Endothelial cell of umbilical vein (primary cell): ENCODE measurements around the gene S100A9. TPM values are rescaled to one million over a fixed set of nuclear protein-coding genes. Genes with fewer than 3 reads are reported as not detected.
"Not testable (repeated sequence)": the region's sequence is repeated elsewhere in the genome, so short reads cannot be mapped to it uniquely, and the experiment has no call there.

Experiments used
- BruUV-seq: library from RNA; stranded (reverse); fragments of 400-500 nt; replicated peaks from 2 replicates; lab custom pipeline; 2021; lab: Mats Ljungman, UMichigan
- CTCF ChIA-PET: fragments of 300-600, 350-600 bp; sonication (Branson Sonifier 250); formaldehyde crosslinking; loops from one replicate; lab custom pipeline; 2021; ENCODE audit warnings: antibody characterized with exemption, inconsistent platforms; lab: Charles Lee
- POLR2A ChIA-PET: fragments of 300-600, 350-600 bp; sonication (Branson Sonifier 250); formaldehyde crosslinking; loops from one replicate; lab custom pipeline; 2021; ENCODE audit warnings: antibody characterized with exemption, inconsistent platforms; lab: Charles Lee
- DNase-seq: peaks from one replicate; pipeline ENCODE4 v3.0.0-alpha.2; 2011; ENCODE audit warnings: low read depth, low spot score
- FAIRE-seq: peaks from 2 replicates; lab custom pipeline; 2011; peaks lifted over from hg19 to GRCh38; lab: Jason Lieb, UNC
- H2AFZ ChIP-seq: 2 replicates; pipeline ENCODE4 v1.6.0; 2012; ENCODE audit warnings: low read depth, low read length, control low read depth, inconsistent platforms
- H3K27ac ChIP-seq: 2 replicates; pipeline ENCODE4 v1.5.1; 2011; ENCODE audit warnings: low read depth, mild to moderate bottlenecking, control low read depth, low read length, moderate library complexity; ENCODE audit not compliant: insufficient read depth
- H3K27me3 ChIP-seq, 2 experiments: 2 replicates each; pipeline versions ENCODE4 v1.6.0 to v1.6.1; 2011; ENCODE audit warnings: low read length in 2 of 2, mixed read lengths in 1 of 2; ENCODE audit not compliant: control insufficient read depth in 2 of 2, insufficient read depth in 2 of 2
- H3K36me3 ChIP-seq, 2 experiments: 2 replicates in 1 of 2; 3 replicates in 1 of 2; pipeline ENCODE4 v1.5.1; 2011; ENCODE audit warnings: low read length in 2 of 2, mild to moderate bottlenecking in 1 of 2, moderate library complexity in 1 of 2; ENCODE audit not compliant: control insufficient read depth in 2 of 2, insufficient read depth in 2 of 2; ENCODE audit errors: extremely low read depth in 1 of 2
- H3K4me1 ChIP-seq: 3 replicates; pipeline ENCODE4 v1.5.1; 2011; ENCODE audit warnings: mild to moderate bottlenecking, low read length; ENCODE audit not compliant: control insufficient read depth, insufficient read depth; ENCODE audit errors: extremely low read depth
- H3K4me2 ChIP-seq: 2 replicates; pipeline ENCODE4 v1.6.1; 2011; ENCODE audit warnings: low read length, control low read depth, mixed read lengths; ENCODE audit not compliant: insufficient read depth
- H3K4me3 ChIP-seq, 3 experiments: fragments of 200-600 bp in 1 of 3; sonication (generic), shearing (Covaris generic) in 1 of 3; replicated peaks in 1 of 3; 2 replicates each; pipeline ENCODE4 v1.5.1; 2011 to 2016; ENCODE audit warnings: control low read depth in 3 of 3, low read length in 3 of 3, mild to moderate bottlenecking in 2 of 3, inconsistent platforms in 1 of 3, low read depth in 1 of 3, moderate library complexity in 1 of 3; ENCODE audit not compliant: insufficient read depth in 1 of 3
- H3K79me2 ChIP-seq: 2 replicates; pipeline ENCODE4 v1.6.0; 2012; ENCODE audit warnings: low read length, inconsistent platforms; ENCODE audit not compliant: control insufficient read depth, insufficient read depth
- H3K9ac ChIP-seq: replicated peaks from 2 replicates; pipeline ENCODE3; 2011; ENCODE audit warnings: low read length, control low read depth; ENCODE audit not compliant: insufficient read depth; ENCODE audit errors: extremely low read depth
- H3K9me1 ChIP-seq: replicated peaks from 3 replicates; pipeline ENCODE4 v1.6.0; 2011; ENCODE audit warnings: mild to moderate bottlenecking, low read length; ENCODE audit not compliant: control insufficient read depth, insufficient read depth; ENCODE audit errors: extremely low read depth
- H3K9me3 ChIP-seq: replicated peaks from 2 replicates; pipeline ENCODE4 v1.5.1; 2012; ENCODE audit warnings: low read length, inconsistent platforms; ENCODE audit not compliant: control insufficient read depth, insufficient read depth
- H4K20me1 ChIP-seq: replicated peaks from 2 replicates; pipeline ENCODE3; 2011; ENCODE audit warnings: mild to moderate bottlenecking, low read length; ENCODE audit not compliant: control insufficient read depth, insufficient read depth; ENCODE audit errors: extremely low read depth
- EZH2 ChIP-seq: IDR thresholded peaks from 2 replicates; pipeline ENCODE4 v1.6.1; 2012; ENCODE audit warnings: borderline replicate concordance, low read depth, mild to moderate bottlenecking, moderate library complexity, low read length, inconsistent platforms; ENCODE audit not compliant: severe bottlenecking
- FOS ChIP-seq: IDR thresholded peaks from 2 replicates; pipeline ENCODE4 v1.6.1; 2011; ENCODE audit warnings: mild to moderate bottlenecking, low read length, moderate library complexity, borderline replicate concordance; ENCODE audit not compliant: insufficient read depth
- JUN ChIP-seq: IDR thresholded peaks from 2 replicates; pipeline ENCODE4 v1.6.1; 2011; ENCODE audit warnings: borderline replicate concordance, low read depth; ENCODE audit not compliant: insufficient read length, insufficient read depth
- POLR2A ChIP-seq: IDR thresholded peaks from 2 replicates; pipeline ENCODE4 v1.6.1; 2012; ENCODE audit warnings: low read depth, mild to moderate bottlenecking, control low read depth, low read length
- POLR2AphosphoS5 ChIP-seq: IDR thresholded peaks from 2 replicates; pipeline ENCODE4 v1.6.1; 2012; ENCODE audit warnings: low read depth, mild to moderate bottlenecking, control low read depth, low read length, moderate library complexity; ENCODE audit not compliant: insufficient read depth
- dilution Hi-C: fragments of 300-500 bp; cut with MboI; formaldehyde crosslinking; loops from one replicate; pipeline ENCODE4 v1.15.0; 2019; ENCODE audit warnings: low sequenced_read_pairs; ENCODE audit not compliant: extremely low pct_ligation_motif_present
- intact Hi-C: fragments of 100-400 bp; cut with micrococcal nuclease; formaldehyde crosslinking; loops from one replicate; pipeline ENCODE4 v1.10.0; 2022
- polyA plus RNA-seq, 4 experiments: library from polyadenylated mRNA; depleted of rRNA in 3 of 4; stranded (reverse) in 3 of 4; unstranded in 1 of 4; fragments of >200 nt; gene quantifications; 2 replicates each; pipeline versions ENCODE4 v1.2.1 to v1.2.3, GENCODE V29; 2011 to 2012; ENCODE audit warnings: missing spikeins in 1 of 4
- total RNA-seq: library from RNA; stranded (reverse); gene quantifications from 2 replicates; pipeline ENCODE4 v1.2.3, GENCODE V29; 2021
- TF ChIP-seq, protein P1 (sequence below): IDR thresholded peaks from 2 replicates; pipeline ENCODE4 v1.6.1; 2011; ENCODE audit not compliant: insufficient read depth, insufficient read length
- TF ChIP-seq, protein P2 (sequence below), 2 donors: IDR thresholded peaks; 1 replicate in 1 of 2; 2 replicates in 1 of 2; pipeline ENCODE4 v1.5.1; 2011; ENCODE audit warnings: low read length in 2 of 2, mild to moderate bottlenecking in 2 of 2, moderate library complexity in 2 of 2, control low read depth in 1 of 2, inconsistent platforms in 1 of 2, low read depth in 1 of 2; ENCODE audit not compliant: insufficient read depth in 1 of 2; ENCODE audit errors: extremely low read depth in 1 of 2

Gene S100A9
- total and polyA plus RNA-seq, 2 donors (not counting 3 experiments of a cell fraction or from before 2014, with no cell fraction given) = not detected

DNA sequence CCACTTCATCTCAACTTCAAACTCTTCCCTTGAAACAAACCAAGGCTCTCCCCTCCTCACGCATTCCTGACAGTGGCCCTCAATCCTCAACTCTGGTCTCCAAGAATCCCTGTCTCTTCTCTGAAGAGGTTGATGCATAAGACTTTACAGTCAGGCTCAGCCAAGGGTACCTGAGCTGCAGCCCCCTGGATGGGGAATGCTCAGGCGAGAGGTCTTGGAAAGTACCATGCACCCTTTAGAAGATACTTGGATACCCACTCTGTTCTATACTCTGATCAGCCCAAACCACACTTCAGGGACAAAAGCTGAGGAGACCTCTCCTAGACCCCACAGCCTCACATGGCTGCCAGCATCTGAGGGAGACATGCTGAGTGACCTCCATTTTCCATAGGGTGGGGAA is 44.4 kb upstream of the S100A9 start:
- no peak overlapping the region for H3K9ac ChIP-seq
- dilution Hi-C loops = no loop called here
- no peaks in the 10 kb centered on the region for H3K9me1 ChIP-seq
- H3K4me3 ChIP-seq = no peak overlapping the region
- FAIRE-seq (no peak), DNase-seq (no peak)
- no peaks in the 10 kb centered on the region for H3K27me3 ChIP-seq
- no peak overlapping the region for H2AFZ ChIP-seq
- ChIA-PET POLR2A (no interaction called here), CTCF (no interaction called here)
- H3K36me3 ChIP-seq = no peaks in the 10 kb centered on the region
- no peaks in the 10 kb centered on the region for H3K79me2 ChIP-seq
- no peaks in the 10 kb centered on the region for H4K20me1 ChIP-seq
- BruUV-seq = no TSS peak
- no peaks in the 10 kb centered on the region for H3K9me3 ChIP-seq
- TF ChIP-seq, protein P1, sequence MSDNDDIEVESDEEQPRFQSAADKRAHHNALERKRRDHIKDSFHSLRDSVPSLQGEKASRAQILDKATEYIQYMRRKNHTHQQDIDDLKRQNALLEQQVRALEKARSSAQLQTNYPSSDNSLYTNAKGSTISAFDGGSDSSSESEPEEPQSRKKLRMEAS = no peak
- TF ChIP-seq FOS = no peak
- TF ChIP-seq EZH2 = no peak
- no peak for TF ChIP-seq POLR2A
- TF ChIP-seq POLR2AphosphoS5 = no peak
- no peak for TF ChIP-seq JUN
- TF ChIP-seq, protein P2, sequence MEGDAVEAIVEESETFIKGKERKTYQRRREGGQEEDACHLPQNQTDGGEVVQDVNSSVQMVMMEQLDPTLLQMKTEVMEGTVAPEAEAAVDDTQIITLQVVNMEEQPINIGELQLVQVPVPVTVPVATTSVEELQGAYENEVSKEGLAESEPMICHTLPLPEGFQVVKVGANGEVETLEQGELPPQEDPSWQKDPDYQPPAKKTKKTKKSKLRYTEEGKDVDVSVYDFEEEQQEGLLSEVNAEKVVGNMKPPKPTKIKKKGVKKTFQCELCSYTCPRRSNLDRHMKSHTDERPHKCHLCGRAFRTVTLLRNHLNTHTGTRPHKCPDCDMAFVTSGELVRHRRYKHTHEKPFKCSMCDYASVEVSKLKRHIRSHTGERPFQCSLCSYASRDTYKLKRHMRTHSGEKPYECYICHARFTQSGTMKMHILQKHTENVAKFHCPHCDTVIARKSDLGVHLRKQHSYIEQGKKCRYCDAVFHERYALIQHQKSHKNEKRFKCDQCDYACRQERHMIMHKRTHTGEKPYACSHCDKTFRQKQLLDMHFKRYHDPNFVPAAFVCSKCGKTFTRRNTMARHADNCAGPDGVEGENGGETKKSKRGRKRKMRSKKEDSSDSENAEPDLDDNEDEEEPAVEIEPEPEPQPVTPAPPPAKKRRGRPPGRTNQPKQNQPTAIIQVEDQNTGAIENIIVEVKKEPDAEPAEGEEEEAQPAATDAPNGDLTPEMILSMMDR (IDR thresholded peaks at IDR 0.05; ENCODE audit: extremely low read depth in 1 of 2, insufficient read depth in 1 of 2, low read depth in 1 of 2, low read length in 2 of 2) = no peak
- H3K4me1 ChIP-seq = no peaks in the 10 kb centered on the region
- intact Hi-C loops = no loop called here
- H3K4me2 ChIP-seq = no peak overlapping the region
- no peak overlapping the region for H3K27ac ChIP-seq

DNA sequence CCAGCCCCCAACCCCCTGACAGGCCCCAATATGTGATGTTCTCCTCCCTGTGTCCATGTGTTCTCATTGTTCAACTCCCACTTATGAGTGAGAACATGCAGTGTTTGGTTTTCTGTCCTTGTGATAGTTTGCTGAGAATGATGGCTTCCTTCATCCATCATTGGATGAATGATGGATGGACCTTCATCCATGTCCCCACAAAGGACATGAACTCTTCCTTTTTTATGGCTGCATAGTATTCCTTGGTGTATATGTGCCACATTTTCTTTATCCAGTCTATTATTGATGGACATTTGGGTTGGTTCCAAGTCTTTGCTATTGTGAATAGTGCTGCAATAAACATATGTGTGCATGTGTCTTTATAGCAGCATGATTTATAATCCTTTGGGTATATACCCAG is 43.3 kb upstream of the S100A9 start:
- CTCF ChIA-PET, H3K27me3 ChIP-seq, POLR2A ChIA-PET, DNase-seq, intact Hi-C loops, H3K4me1 ChIP-seq, H3K36me3 ChIP-seq, H3K9me3 ChIP-seq, dilution Hi-C loops, H3K79me2 ChIP-seq, H3K27ac ChIP-seq, H2AFZ ChIP-seq, H3K4me3 ChIP-seq, BruUV-seq, FAIRE-seq, H4K20me1 ChIP-seq, H3K9ac ChIP-seq, H3K9me1 ChIP-seq, H3K4me2 ChIP-seq: not testable (repeated sequence)

DNA sequence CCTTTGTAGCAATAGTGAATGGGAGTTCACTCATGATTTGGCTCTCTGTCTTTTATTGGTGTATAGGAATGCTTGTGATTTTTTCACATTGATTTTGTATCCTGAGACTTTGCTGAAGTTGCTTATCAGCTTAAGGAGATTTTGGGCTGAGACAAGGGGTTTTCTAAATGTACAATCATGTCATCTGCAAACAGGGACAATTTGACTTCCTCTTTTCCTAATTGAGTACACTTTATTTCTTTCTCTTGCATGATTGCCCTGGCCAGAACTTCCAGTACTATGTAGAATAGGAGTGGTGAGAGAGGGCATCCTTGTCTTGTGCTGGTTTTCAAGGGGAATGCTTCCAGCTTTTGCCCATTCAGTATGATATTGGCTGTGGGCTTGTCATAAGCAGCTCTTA is 41.6 kb upstream of the S100A9 start:
- H3K79me2 ChIP-seq, H3K36me3 ChIP-seq, H4K20me1 ChIP-seq, CTCF ChIA-PET, H3K4me3 ChIP-seq, H3K4me1 ChIP-seq, H2AFZ ChIP-seq, H3K27me3 ChIP-seq, H3K9me1 ChIP-seq, BruUV-seq, H3K9ac ChIP-seq, FAIRE-seq, dilution Hi-C loops, DNase-seq, H3K9me3 ChIP-seq, intact Hi-C loops, H3K4me2 ChIP-seq, POLR2A ChIA-PET, H3K27ac ChIP-seq: not testable (repeated sequence)
